GM06990 (cell line): ENCODE results near the gene TMCO4.
"Not testable (repeated sequence)": the region's sequence is repeated elsewhere in the genome, so short reads cannot be mapped to it uniquely, and the experiment has no call there.

Experiments
- DNase-seq: peaks from one replicate; pipeline ENCODE4 v3.0.0-alpha.2; 2011; ENCODE audit not compliant: insufficient read length; ENCODE audit errors: extremely low read depth
- H3K27me3 ChIP-seq: replicated peaks from 2 replicates; pipeline ENCODE4 v1.6.0; 2011; ENCODE audit warnings: low read length; ENCODE audit not compliant: control insufficient read depth, insufficient read depth
- H3K36me3 ChIP-seq: 2 replicates; pipeline ENCODE4 v1.5.1; 2011; ENCODE audit warnings: low read length; ENCODE audit not compliant: control insufficient read depth, insufficient read depth
- H3K4me3 ChIP-seq: replicated peaks from 2 replicates; pipeline ENCODE4 v1.5.1; 2011; ENCODE audit warnings: low read depth, mild to moderate bottlenecking, control low read depth, low read length
- TF ChIP-seq, protein P1 (sequence below): IDR thresholded peaks from 2 replicates; pipeline ENCODE4 v1.5.1; 2011; ENCODE audit warnings: low read length, control low read depth, mild to moderate bottlenecking, inconsistent platforms; ENCODE audit not compliant: insufficient read depth, poor library complexity, severe bottlenecking

The TMCO4 gene

DNA sequence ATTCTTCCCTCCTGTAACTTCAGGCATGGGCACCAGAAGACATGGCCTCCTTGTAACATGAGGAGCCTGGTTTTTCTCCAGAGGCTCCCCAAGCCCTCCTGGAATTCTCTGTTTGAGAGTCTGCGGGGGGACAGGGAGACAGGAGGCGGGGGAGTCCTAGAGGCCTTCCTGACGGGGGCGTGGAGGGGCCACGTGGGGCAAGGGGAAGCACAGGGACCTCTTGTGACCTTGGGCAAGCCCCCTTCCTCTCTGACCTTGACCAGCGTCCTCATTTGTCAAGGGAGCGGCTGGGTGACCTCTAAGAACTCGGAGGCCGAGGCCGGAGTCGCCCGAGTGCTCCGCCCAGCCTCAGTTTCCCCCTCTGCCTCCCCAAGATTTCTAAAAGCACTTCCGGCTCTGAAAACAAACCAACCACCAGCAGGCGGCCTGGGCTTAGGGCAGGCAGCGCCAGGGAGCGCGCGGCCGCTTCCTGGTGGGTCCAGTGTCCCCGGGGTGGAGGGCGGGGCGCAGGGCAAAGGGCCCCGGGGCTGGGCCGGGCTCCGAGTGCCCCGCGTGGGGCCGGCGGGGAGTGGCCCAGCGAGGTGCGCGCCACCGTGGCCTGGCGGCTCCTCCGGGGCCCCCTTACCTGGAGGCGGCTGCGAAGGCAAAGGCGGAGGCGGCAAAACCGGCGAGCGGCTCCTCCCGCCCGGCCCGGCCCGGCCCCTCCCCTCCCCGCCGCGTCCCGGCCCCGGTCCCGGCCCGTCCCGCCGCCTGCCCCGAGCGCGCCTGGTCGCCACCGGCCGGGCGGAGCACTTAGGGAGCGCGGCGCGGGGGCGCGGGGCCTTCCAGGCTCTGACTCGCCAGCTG, at the start of gene TMCO4:
Gene TMCO4, minus strand, starts transcription at position 687 of the 846 bp plus-strand sequence. CDS start 19,158 bp downstream, outside the sequence.
- no peaks in the 10 kb centered on the region for H3K36me3 ChIP-seq
- peak within 1 kb of the TSS; percentile 60 for H3K4me3 ChIP-seq
- no peaks in the 10 kb centered on the region for H3K27me3 ChIP-seq
- peak; percentile 77 for DNase-seq
- TF ChIP-seq, protein P1, sequence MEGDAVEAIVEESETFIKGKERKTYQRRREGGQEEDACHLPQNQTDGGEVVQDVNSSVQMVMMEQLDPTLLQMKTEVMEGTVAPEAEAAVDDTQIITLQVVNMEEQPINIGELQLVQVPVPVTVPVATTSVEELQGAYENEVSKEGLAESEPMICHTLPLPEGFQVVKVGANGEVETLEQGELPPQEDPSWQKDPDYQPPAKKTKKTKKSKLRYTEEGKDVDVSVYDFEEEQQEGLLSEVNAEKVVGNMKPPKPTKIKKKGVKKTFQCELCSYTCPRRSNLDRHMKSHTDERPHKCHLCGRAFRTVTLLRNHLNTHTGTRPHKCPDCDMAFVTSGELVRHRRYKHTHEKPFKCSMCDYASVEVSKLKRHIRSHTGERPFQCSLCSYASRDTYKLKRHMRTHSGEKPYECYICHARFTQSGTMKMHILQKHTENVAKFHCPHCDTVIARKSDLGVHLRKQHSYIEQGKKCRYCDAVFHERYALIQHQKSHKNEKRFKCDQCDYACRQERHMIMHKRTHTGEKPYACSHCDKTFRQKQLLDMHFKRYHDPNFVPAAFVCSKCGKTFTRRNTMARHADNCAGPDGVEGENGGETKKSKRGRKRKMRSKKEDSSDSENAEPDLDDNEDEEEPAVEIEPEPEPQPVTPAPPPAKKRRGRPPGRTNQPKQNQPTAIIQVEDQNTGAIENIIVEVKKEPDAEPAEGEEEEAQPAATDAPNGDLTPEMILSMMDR, result peak; percentile 24

DNA sequence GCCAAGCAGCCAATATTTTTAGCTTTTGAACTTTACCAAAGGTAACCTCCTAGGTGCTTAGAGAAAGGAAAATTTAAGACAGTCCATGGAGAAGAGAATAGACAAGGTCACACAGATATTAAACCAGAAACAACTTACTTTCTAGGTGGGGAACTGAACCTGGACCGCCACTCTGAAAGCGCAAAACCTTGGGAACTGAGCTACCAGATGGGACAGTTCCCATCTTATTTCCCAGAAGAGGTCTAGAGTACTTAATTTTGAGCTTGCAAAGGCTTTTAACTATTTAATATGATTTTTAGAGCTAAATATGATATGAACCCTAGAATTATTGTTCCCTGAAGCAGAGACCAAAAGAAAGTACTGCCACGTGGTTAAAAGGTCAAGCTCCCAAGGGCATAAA, 49.6 kb upstream of the TMCO4 start:
- DNase-seq, H3K36me3 ChIP-seq, H3K27me3 ChIP-seq, H3K4me3 ChIP-seq: not testable (repeated sequence)

DNA sequence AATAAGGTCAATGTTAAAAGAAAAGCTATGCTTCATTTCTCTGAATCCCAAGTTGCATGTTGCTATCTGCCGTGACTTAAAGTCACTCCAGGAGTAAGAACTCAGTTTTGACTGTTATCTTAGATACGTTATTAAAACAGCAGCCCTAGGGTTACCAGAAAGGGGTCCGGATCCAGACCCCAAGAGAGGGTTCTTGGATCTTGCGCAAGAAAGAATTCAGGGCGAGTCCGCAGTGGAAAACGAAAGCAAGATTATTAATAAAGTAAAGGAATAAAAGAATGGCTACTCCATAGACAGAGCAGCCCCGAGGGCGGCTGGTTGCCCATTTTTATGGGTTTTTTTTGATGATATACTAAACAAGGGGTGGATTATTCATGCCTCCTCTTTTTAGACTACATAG, 47.6 kb upstream of the TMCO4 start:
- H3K36me3 ChIP-seq, H3K4me3 ChIP-seq, H3K27me3 ChIP-seq, DNase-seq: not testable (repeated sequence)

DNA sequence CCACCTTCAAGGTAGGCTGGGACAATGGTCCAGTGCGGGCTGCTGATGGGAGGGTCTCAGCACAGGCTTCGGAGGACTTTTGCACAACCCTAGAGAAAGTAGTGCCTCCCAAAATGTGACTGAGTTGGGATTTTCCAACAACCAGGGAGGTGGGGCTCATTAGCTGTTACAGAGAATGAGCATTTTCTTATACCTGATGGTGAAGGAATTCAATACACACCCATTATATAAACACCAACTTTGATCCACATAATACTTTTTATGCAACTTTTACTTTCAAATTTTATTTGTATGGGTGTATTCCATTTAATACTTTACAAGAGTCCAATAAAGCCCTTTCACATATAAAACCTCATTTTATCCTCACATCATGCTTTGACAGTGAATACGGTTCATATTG, 46.6 kb upstream of the TMCO4 start:
- Histone ChIP-seq H3K4me3 (no peak overlapping the region), H3K36me3 (no peaks in the 10 kb centered on the region), H3K27me3 (peaks cover 1% of the 10 kb centered on the region; the same call in 1 of the 2 replicates)
- TF ChIP-seq, protein P1, result no peak
- DNase-seq, result no peak

DNA sequence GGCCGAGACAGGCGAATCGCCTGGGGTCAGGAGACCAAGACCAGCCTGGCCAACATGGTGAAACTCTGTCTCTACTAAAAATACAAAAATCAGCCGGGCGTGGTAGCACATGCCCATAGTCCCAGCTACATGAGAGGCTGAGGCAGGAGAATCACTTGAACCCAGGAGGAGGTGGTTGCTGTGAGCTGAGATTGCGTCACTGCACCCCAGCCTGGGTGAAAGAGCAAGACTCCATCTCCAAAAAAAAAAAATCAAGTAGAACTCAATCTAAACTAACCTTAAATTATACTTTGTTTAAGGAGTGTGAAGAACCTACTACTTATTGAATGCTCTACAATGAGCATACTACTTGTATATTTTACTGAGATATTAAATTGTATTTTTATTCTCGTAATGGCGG, 45.8 kb upstream of the TMCO4 start:
- Histone ChIP-seq H3K27me3 (peaks cover 1% of the 10 kb centered on the region; the same call in 1 of the 2 replicates), H3K36me3 (no peaks in the 10 kb centered on the region), H3K4me3 (no peak overlapping the region)
- no peak for DNase-seq
- TF ChIP-seq, protein P1, result no peak

DNA sequence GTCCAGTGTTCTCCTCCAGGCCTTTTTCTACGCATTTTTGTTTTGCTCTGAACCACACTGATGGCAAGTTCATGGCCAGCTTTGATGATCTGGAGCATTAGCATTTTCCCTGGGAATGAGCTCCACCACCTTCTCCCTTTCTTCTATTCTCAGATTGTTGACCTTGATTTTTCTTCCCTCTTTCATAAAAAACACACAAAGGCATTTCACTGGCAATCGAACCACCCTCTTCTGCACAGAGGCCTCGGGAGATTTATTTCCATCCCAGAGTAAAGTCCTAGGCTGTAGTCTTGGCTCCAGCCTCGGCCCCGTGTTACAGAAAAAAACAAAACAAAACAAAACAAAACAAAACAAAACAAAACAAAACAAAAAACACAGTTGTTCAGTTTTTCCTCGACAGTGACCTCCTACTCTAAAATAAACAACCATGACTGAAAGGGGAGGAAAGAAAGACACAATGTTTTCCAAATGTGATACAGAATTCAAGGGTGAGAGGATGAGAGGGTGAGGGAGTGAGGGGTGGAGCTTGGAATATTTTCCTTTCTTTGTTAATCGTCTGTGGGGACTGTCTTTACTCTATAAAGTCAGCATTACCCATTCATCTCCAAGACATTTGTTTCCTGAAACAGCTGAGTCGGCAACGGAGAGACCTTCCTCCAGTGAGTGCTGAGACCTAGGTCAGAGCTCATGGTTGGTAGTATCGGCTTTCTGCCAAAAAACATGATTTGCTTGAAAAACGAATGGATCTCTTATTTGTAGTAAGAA, 45.2 kb upstream of the TMCO4 start:
- Histone ChIP-seq H3K4me3 (no peak overlapping the region), H3K36me3 (no peaks in the 10 kb centered on the region)

More for the DNA sequence above, 45.2 kb upstream of the TMCO4 start:
- TF ChIP-seq, protein P1, result no peak
- peaks cover 1% of the 10 kb centered on the region; the same call in 1 of the 2 replicates for H3K27me3 ChIP-seq
- DNase-seq, result no peak
